HG02642 (cell line): ENCODE measurements around the gene COX8A.
"Not testable (repeated sequence)": the region's sequence is repeated elsewhere in the genome, so short reads cannot be mapped to it uniquely, and the experiment has no call there.

Experiments
- ATAC-seq: cut with Tn5 transposase; IDR thresholded peaks from one replicate; pipeline ENCODE4 v1.9.1; 2021; ENCODE audit warnings: mild to moderate bottlenecking; ENCODE audit not compliant: unreplicated experiment, poor library complexity

COX8A gene

GRCh38 chr11:63966444-63966843 is 8.0 kb upstream of the COX8A start:
- ATAC-seq, result no peak

DNA sequence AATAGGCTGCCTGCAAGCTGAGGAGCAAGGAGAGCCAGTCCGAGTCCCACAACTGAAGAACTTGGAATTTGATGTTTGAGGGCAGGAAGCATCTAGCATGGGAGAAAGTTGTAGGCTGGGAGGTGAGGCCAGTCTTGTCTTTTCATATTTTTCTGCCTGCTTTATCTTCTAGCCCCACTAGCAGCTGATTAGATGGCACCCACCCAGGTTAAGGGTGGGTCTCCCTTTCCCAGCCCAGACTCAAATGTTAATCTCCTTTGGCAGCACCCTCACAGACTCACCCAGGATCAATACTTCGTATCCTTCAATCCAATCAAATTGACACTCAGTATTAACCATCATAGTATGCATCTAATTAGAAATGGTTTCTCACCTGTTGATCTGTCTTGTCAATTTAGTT is 5.0 kb upstream of the COX8A start:
- ATAC-seq, result no peak

- ATAC-seq, result no peak
Observed at GRCh38 chr11:63970902-63971301, 3.5 kb upstream of the COX8A start.

GRCh38 chr11:63973912-63974258 is 535 bp upstream of the COX8A start:
- not testable (repeated sequence) for ATAC-seq

- no peak for ATAC-seq
Observed at GRCh38 chr11:63978551-63979239, 4.3 kb downstream of the COX8A start.

GRCh38 chr11:63979426-63979825 is 5.0 kb downstream of the COX8A start:
- ATAC-seq, result no peak

DNA sequence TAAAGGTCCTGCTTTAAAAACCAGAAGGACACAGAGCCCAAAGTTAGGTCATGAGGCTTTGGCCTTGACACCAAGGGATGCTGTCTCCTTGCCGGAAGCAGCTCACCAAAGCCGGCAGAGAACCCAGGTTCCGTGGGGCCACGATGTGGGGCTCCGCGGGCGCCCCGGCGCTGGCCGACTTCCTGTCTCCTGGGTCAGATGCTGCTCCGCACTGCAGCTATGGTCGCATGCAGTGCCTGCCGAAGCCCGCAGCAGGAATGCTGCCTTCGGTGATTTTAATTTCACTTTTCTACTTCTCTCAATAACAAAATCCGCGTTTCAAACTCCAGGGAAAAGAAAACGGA is 11.4 kb downstream of the COX8A start:
- peak; percentile 51 for ATAC-seq

- peak; percentile 91 for ATAC-seq
Observed at GRCh38 chr11:63986156-63986931, 11.9 kb downstream of the COX8A start, which contains the start of gene OTUB1. OTUB1 (plus strand) TSS chr11:63986438; CDS start chr11:63986457, 19 bp downstream.

GRCh38 chr11:63986932-63987513 is 12.6 kb downstream of the COX8A start:
- no peak for ATAC-seq

- no peak for ATAC-seq
Observed at GRCh38 chr11:63991558-63991957, 17.1 kb downstream of the COX8A start.

GRCh38 chr11:63993100-63993499 is 18.7 kb downstream of the COX8A start:
- no peak for ATAC-seq

DNA sequence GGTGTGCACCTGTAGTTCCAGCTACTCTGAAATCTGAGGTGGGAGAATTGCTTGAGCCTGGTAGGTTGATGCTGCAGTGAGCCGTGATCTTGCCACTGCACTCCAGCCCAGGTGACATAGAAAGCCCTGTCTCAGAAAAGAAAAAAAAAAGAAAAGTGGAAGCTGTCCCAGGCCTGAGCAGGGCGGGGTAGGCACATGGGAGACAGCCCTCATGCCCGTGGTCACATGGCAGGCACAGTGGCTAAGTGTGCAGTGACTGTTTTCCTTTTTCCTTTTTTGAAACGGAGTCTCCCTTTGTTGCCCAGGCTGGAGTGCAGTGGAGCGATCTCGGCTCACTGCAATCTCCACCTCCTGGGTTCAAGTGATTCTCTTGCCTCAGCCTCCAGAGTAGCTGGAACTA is 19.6 kb downstream of the COX8A start:
- ATAC-seq, result no peak

GRCh38 chr11:63996512-63996911 is 22.1 kb downstream of the COX8A start:
- ATAC-seq, result no peak

DNA sequence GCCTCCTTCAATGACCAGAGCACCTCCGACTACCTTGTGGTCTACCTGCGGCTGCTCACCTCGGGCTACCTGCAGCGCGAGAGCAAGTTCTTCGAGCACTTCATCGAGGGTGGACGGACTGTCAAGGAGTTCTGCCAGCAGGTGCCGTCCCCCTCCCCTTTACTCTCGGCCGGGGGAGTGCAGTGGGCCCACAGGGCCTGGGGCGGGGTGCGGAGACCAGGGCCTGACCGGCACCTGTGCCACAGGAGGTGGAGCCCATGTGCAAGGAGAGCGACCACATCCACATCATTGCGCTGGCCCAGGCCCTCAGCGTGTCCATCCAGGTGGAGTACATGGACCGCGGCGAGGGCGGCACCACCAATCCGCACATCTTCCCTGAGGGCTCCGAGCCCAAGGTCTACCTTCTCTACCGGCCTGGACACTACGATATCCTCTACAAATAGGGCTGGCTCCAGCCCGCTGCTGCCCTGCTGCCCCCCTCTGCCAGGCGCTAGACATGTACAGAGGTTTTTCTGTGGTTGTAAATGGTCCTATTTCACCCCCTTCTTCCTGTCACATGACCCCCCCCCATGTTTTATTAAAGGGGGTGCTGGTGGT is 22.8 kb downstream of the COX8A start:
- no peak for ATAC-seq

DNA sequence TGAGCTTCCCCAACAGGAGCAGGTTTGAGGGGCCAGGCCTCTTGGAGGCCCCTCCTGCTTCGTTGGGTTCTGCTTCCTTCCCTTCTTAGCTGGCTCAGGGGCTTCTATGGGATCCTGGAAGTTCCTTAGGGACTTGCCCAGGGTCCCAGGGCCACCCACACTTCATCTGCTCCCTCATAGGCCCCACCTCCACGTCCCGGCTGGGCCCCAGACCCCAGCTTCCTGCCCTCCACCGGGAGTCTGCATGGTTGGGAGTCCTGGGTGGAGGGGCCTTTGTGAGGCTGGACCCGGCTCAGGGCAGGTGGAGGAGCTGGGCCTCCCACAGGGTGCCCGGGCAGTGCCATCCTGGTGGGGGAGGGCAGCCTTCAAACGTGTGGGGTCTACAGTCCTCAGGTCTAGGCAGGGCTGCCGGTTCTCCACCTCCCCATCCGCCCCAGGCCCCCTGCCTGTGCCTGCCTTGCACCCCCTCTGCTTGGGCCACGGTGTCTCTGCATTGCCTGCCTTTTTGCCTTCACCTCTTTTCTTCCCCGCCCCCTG is 23.4 kb downstream of the COX8A start:
- ATAC-seq, result no peak

- no peak for ATAC-seq
Observed at GRCh38 chr11:63998558-63999348, 24.3 kb downstream of the COX8A start.

GRCh38 chr11:63999349-64000025 is 25.1 kb downstream of the COX8A start:
- ATAC-seq, result peak; percentile 32

- ATAC-seq, result peak; percentile 52
Observed at GRCh38 chr11:64000026-64000739, 25.8 kb downstream of the COX8A start.
